ENCODE results near the gene PPP4R3B. TPM values are rescaled to one million over a fixed set of nuclear protein-coding genes. Genes with fewer than 3 reads are reported as not detected.

PPP4R3B gene
- total and polyA plus RNA-seq, 2 of the 8 experiments (the other 6 are each of a cell fraction or from before 2014, with no cell fraction given): 8.5 to 39.1 TPM

DNA sequence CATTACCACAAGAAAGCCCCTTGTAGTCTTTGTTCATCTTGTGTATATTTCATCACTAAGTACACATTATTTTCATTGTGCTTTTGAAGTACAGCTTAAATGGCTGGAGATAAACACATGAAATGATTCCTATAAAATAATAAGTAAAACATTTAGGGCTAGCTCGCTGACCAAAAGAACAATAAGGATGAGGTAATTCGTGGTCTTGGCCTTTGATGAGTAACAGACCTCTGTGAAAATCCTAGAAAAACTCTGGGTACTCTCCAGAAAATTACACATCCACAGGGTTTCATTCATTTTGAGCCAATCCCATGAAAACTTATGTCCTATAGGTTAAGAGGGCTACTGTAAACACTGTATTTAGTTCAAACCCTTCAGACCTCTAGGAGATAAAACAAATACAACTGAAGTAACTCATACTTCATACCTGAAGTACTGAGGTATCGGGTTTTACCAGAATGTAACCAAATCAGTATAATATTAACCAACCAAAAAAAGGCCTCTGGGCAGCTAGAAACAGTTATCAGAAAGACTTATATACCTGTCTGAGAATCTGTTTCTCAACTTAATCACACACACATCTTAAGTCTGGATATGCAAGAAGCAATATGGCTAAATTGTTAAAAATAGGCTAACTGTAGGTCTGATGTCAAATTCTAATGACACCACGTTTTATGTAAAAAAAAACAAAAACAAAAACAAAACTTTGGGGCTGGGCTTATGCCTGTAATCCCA lies 66.9 kb downstream of the PPP4R3B start (continued):
- TF ChIP-seq, protein P1, sequence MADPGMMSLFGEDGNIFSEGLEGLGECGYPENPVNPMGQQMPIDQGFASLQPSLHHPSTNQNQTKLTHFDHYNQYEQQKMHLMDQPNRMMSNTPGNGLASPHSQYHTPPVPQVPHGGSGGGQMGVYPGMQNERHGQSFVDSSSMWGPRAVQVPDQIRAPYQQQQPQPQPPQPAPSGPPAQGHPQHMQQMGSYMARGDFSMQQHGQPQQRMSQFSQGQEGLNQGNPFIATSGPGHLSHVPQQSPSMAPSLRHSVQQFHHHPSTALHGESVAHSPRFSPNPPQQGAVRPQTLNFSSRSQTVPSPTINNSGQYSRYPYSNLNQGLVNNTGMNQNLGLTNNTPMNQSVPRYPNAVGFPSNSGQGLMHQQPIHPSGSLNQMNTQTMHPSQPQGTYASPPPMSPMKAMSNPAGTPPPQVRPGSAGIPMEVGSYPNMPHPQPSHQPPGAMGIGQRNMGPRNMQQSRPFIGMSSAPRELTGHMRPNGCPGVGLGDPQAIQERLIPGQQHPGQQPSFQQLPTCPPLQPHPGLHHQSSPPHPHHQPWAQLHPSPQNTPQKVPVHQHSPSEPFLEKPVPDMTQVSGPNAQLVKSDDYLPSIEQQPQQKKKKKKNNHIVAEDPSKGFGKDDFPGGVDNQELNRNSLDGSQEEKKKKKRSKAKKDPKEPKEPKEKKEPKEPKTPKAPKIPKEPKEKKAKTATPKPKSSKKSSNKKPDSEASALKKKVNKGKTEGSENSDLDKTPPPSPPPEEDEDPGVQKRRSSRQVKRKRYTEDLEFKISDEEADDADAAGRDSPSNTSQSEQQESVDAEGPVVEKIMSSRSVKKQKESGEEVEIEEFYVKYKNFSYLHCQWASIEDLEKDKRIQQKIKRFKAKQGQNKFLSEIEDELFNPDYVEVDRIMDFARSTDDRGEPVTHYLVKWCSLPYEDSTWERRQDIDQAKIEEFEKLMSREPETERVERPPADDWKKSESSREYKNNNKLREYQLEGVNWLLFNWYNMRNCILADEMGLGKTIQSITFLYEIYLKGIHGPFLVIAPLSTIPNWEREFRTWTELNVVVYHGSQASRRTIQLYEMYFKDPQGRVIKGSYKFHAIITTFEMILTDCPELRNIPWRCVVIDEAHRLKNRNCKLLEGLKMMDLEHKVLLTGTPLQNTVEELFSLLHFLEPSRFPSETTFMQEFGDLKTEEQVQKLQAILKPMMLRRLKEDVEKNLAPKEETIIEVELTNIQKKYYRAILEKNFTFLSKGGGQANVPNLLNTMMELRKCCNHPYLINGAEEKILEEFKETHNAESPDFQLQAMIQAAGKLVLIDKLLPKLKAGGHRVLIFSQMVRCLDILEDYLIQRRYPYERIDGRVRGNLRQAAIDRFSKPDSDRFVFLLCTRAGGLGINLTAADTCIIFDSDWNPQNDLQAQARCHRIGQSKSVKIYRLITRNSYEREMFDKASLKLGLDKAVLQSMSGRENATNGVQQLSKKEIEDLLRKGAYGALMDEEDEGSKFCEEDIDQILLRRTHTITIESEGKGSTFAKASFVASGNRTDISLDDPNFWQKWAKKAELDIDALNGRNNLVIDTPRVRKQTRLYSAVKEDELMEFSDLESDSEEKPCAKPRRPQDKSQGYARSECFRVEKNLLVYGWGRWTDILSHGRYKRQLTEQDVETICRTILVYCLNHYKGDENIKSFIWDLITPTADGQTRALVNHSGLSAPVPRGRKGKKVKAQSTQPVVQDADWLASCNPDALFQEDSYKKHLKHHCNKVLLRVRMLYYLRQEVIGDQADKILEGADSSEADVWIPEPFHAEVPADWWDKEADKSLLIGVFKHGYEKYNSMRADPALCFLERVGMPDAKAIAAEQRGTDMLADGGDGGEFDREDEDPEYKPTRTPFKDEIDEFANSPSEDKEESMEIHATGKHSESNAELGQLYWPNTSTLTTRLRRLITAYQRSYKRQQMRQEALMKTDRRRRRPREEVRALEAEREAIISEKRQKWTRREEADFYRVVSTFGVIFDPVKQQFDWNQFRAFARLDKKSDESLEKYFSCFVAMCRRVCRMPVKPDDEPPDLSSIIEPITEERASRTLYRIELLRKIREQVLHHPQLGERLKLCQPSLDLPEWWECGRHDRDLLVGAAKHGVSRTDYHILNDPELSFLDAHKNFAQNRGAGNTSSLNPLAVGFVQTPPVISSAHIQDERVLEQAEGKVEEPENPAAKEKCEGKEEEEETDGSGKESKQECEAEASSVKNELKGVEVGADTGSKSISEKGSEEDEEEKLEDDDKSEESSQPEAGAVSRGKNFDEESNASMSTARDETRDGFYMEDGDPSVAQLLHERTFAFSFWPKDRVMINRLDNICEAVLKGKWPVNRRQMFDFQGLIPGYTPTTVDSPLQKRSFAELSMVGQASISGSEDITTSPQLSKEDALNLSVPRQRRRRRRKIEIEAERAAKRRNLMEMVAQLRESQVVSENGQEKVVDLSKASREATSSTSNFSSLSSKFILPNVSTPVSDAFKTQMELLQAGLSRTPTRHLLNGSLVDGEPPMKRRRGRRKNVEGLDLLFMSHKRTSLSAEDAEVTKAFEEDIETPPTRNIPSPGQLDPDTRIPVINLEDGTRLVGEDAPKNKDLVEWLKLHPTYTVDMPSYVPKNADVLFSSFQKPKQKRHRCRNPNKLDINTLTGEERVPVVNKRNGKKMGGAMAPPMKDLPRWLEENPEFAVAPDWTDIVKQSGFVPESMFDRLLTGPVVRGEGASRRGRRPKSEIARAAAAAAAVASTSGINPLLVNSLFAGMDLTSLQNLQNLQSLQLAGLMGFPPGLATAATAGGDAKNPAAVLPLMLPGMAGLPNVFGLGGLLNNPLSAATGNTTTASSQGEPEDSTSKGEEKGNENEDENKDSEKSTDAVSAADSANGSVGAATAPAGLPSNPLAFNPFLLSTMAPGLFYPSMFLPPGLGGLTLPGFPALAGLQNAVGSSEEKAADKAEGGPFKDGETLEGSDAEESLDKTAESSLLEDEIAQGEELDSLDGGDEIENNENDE (IDR thresholded peaks at IDR 0.05; ENCODE audit: insufficient replicate concordance, low read length): no peak
- TF ChIP-seq ASH2L (IDR thresholded peaks at IDR 0.05; ENCODE audit: low read length) (no peak), SUZ12 (IDR thresholded peaks at IDR 0.05; ENCODE audit: low read length) (no peak), TAF1 (IDR thresholded peaks at IDR 0.05; ENCODE audit: low read depth, low read length) (no peak), RBBP5 (IDR thresholded peaks at IDR 0.05; ENCODE audit: borderline replicate concordance, low read depth, low read length) (no peak), RFX5 (IDR thresholded peaks at IDR 0.05; ENCODE audit: borderline replicate concordance, low read depth, low read length) (no peak)
- TF ChIP-seq, protein P2, sequence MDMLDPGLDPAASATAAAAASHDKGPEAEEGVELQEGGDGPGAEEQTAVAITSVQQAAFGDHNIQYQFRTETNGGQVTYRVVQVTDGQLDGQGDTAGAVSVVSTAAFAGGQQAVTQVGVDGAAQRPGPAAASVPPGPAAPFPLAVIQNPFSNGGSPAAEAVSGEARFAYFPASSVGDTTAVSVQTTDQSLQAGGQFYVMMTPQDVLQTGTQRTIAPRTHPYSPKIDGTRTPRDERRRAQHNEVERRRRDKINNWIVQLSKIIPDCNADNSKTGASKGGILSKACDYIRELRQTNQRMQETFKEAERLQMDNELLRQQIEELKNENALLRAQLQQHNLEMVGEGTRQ (IDR thresholded peaks at IDR 0.05; ENCODE audit: low read length): no peak
